ENCODE measurements around the gene DAPK1. TPM values are rescaled to one million over a fixed set of nuclear protein-coding genes. Genes with fewer than 3 reads are reported as not detected.

The DAPK1 gene
- total RNA-seq, 1 donor from 2014 or later = 29.5 TPM

- Histone ChIP-seq H3K4me3 (no peak overlapping the region), H3K9me3 (ENCODE audit: low read depth) (no peaks in the 10 kb centered on the region), H3K36me3 (no peaks in the 10 kb centered on the region), H3K9ac (no peak overlapping the region), H3F3A (ENCODE audit: low read depth) (no peaks in the 10 kb centered on the region), H3K4me1 (peaks cover 17% of the 10 kb centered on the region), H4K20me1 (ENCODE audit: low read depth) (peaks cover 50% of the 10 kb centered on the region), H3K4me2 (no peak overlapping the region), H2AFZ (replicated peaks) (no peak overlapping the region), H3K27ac (no peak overlapping the region), H3K27me3 (no peaks in the 10 kb centered on the region), H3K79me2 (ENCODE audit: low read depth) (peaks cover 15% of the 10 kb centered on the region)
- Mint-ChIP-seq H3K27me3 (ENCODE audit: insufficient read depth, low read depth) (peaks cover 2% of the 10 kb centered on the region), H3K4me1 (peaks cover 73% of the 10 kb centered on the region), H3K27ac (peak overlapping the region; percentile 27), H3K9me3 (no peaks in the 10 kb centered on the region), H3K4me3 (no peak overlapping the region), H3K36me3 (peaks cover 3% of the 10 kb centered on the region)
- no peak for DNase-seq (ENCODE audit: low spot score)
- TF ChIP-seq EZH2 (IDR thresholded peaks at IDR 0.05) (no peak), EZH2phosphoT487 (IDR thresholded peaks at IDR 0.05) (no peak)
- TF ChIP-seq, protein P1, sequence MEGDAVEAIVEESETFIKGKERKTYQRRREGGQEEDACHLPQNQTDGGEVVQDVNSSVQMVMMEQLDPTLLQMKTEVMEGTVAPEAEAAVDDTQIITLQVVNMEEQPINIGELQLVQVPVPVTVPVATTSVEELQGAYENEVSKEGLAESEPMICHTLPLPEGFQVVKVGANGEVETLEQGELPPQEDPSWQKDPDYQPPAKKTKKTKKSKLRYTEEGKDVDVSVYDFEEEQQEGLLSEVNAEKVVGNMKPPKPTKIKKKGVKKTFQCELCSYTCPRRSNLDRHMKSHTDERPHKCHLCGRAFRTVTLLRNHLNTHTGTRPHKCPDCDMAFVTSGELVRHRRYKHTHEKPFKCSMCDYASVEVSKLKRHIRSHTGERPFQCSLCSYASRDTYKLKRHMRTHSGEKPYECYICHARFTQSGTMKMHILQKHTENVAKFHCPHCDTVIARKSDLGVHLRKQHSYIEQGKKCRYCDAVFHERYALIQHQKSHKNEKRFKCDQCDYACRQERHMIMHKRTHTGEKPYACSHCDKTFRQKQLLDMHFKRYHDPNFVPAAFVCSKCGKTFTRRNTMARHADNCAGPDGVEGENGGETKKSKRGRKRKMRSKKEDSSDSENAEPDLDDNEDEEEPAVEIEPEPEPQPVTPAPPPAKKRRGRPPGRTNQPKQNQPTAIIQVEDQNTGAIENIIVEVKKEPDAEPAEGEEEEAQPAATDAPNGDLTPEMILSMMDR (IDR thresholded peaks at IDR 0.05) = no peak
Measured at GRCh38 chr9:87596862-87597261, 99.2 kb downstream of the DAPK1 start.

DNA sequence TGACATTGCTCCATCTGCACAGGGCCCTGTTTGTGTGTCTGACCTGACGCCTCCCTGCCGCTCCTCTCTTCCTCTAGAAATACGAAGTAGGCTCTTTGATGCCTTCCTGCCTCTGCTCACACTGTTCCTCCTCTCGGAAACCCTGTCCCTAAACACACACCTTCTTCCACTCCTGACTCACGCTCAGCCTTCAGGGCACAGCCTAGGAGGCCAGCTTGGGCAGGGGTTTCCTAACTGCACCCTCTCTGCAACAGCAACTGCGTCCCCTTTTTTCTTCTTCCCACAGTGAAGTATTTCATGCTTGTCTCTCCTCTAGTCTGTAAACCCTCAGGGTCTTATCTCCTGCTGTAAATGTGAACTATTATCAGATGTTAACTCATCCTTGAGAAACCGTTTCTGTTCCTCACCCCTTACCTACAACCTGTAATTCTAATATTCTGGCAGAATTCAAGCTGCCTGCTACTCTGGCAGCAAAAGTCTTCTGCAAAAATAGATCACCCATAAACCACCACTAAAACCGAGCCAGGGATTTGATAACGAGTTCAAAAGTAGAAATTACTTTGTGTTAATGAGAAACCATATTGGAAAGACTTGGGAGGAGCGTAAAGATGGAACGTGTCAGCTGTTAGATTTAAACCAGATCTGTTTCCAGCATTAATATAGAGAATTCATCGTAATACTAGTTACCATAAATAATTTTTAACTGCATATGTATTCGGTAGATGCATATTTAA is 100.2 kb downstream of the DAPK1 start:
- TF ChIP-seq EZH2phosphoT487 (IDR thresholded peaks at IDR 0.05) = no peak
- no peak for TF ChIP-seq EZH2 (IDR thresholded peaks at IDR 0.05)
- TF ChIP-seq, protein P1 (IDR thresholded peaks at IDR 0.05) = no peak
- Histone ChIP-seq H3K4me3 (no peak overlapping the region), H3F3A (ENCODE audit: low read depth) (peaks cover under 1% of the 10 kb centered on the region), H3K27ac (no peak overlapping the region), H3K9ac (no peak overlapping the region), H3K9me3 (ENCODE audit: low read depth) (no peaks in the 10 kb centered on the region), H4K20me1 (ENCODE audit: low read depth) (peaks cover 56% of the 10 kb centered on the region), H3K27me3 (no peaks in the 10 kb centered on the region), H3K36me3 (no peaks in the 10 kb centered on the region), H3K79me2 (ENCODE audit: low read depth) (peaks cover 15% of the 10 kb centered on the region), H3K4me1 (peaks cover 23% of the 10 kb centered on the region), H2AFZ (replicated peaks) (no peak overlapping the region), H3K4me2 (no peak overlapping the region)
- peaks cover 1% of the 10 kb centered on the region for H3K36me3 Mint-ChIP-seq
- no peaks in the 10 kb centered on the region for H3K9me3 Mint-ChIP-seq
- DNase-seq (ENCODE audit: low spot score) = no peak
- H3K27me3 Mint-ChIP-seq (ENCODE audit: insufficient read depth, low read depth) = peaks cover 2% of the 10 kb centered on the region
- H3K27ac Mint-ChIP-seq = peak overlapping the region; percentile 78
- H3K4me1 Mint-ChIP-seq = peaks cover 79% of the 10 kb centered on the region
- H3K4me3 Mint-ChIP-seq = no peak overlapping the region

GRCh38 chr9:87599901-87600610 is 102.4 kb downstream of the DAPK1 start:
- H3K79me2 ChIP-seq (ENCODE audit: low read depth) = peaks cover 15% of the 10 kb centered on the region
- H3K27ac ChIP-seq = no peak overlapping the region
- TF ChIP-seq, protein P1 (IDR thresholded peaks at IDR 0.05) = no peak
- TF ChIP-seq EZH2phosphoT487 (IDR thresholded peaks at IDR 0.05) (no peak), EZH2 (IDR thresholded peaks at IDR 0.05) (no peak)
- no peaks in the 10 kb centered on the region for H3K9me3 ChIP-seq (ENCODE audit: low read depth)
- H3K4me1 ChIP-seq = peaks cover 27% of the 10 kb centered on the region
- no peak for DNase-seq (ENCODE audit: low spot score)
- no peaks in the 10 kb centered on the region for H3K27me3 ChIP-seq
- no peak overlapping the region for H3K4me3 Mint-ChIP-seq
- peaks cover 4% of the 10 kb centered on the region for H3K36me3 Mint-ChIP-seq
- no peak overlapping the region for H2AFZ ChIP-seq (replicated peaks)
- peaks cover 5% of the 10 kb centered on the region for H3F3A ChIP-seq (ENCODE audit: low read depth)
- H3K4me1 Mint-ChIP-seq = peaks cover 77% of the 10 kb centered on the region
- no peak overlapping the region for H3K9ac ChIP-seq
- H3K4me3 ChIP-seq = no peak overlapping the region
- no peak overlapping the region for H3K4me2 ChIP-seq
- H3K27me3 Mint-ChIP-seq (ENCODE audit: insufficient read depth, low read depth) = peaks cover 2% of the 10 kb centered on the region
- H3K36me3 ChIP-seq = no peaks in the 10 kb centered on the region
- peak overlapping the region; percentile 39 for H3K27ac Mint-ChIP-seq
- peaks cover 51% of the 10 kb centered on the region for H4K20me1 ChIP-seq (ENCODE audit: low read depth)
- no peaks in the 10 kb centered on the region for H3K9me3 Mint-ChIP-seq

All from neural progenitor cell (in vitro differentiated cells).